OCI-LY1 (cell line): Measurements from ENCODE around the gene OSGIN1.

Source experiments
- H2AFZ ChIP-seq: fragments of 200-600 bp; sonication (generic), shearing (Covaris generic); 2 replicates; pipeline ENCODE4 v1.6.0; 2014; ENCODE audit warnings: antibody characterized with exemption, mild to moderate bottlenecking, low read length
- H3F3A ChIP-seq: fragments of 200-600 bp; sonication (generic), shearing (Covaris generic); 2 replicates; pipeline ENCODE4 v1.6.0; 2014; ENCODE audit warnings: mild to moderate bottlenecking, antibody characterized with exemption, low read length, moderate library complexity; ENCODE audit not compliant: insufficient read depth
- H3K27ac ChIP-seq: fragments of 200-600 bp; sonication (generic); 2 replicates; pipeline ENCODE4 v1.5.1; 2014; ENCODE audit warnings: low read length, mixed run types, mild to moderate bottlenecking, low read depth; ENCODE audit not compliant: poor library complexity, severe bottlenecking
- H3K27me3 ChIP-seq: fragments of 200-600 bp; sonication (generic); 2 replicates; pipeline ENCODE4 v1.6.0; 2014; ENCODE audit warnings: antibody characterized with exemption, mild to moderate bottlenecking, low read length, moderate library complexity; ENCODE audit not compliant: insufficient read depth
- H3K36me3 ChIP-seq: fragments of 200-600 bp; sonication (generic); 2 replicates; pipeline ENCODE4 v1.6.1; 2014; ENCODE audit warnings: mild to moderate bottlenecking, antibody characterized with exemption, low read length, moderate library complexity, mixed read lengths; ENCODE audit not compliant: insufficient read depth
- H3K4me1 ChIP-seq: fragments of 200-600 bp; sonication (generic); 2 replicates; pipeline ENCODE4 v1.5.1; 2014; ENCODE audit warnings: mild to moderate bottlenecking, low read length, moderate library complexity; ENCODE audit not compliant: insufficient read depth, severe bottlenecking
- H3K4me2 ChIP-seq: fragments of 200-600 bp; sonication (generic), shearing (Covaris generic); 2 replicates; pipeline ENCODE4 v1.6.1; 2014; ENCODE audit warnings: low read length
- H3K4me3 ChIP-seq: fragments of 200-600 bp; sonication (generic); 2 replicates; pipeline ENCODE4 v1.5.1; 2014; ENCODE audit warnings: low read length, low read depth, mild to moderate bottlenecking, mixed read lengths; ENCODE audit not compliant: poor library complexity, severe bottlenecking
- H3K79me2 ChIP-seq: fragments of 200-600 bp; shearing (Covaris generic); 2 replicates; pipeline ENCODE4 v1.6.1; 2016; ENCODE audit warnings: mixed run types, low read length, mixed read lengths; ENCODE audit not compliant: insufficient read depth
- H3K9ac ChIP-seq: fragments of 200-600 bp; sonication (generic), shearing (Covaris generic); 2 replicates; pipeline ENCODE4 v1.6.1; 2014; ENCODE audit warnings: mild to moderate bottlenecking, low read length, mixed read lengths
- H3K9me2 ChIP-seq: fragments of 200-600 bp; sonication (generic), shearing (Covaris generic); 2 replicates; pipeline ENCODE4 v1.6.1; 2014; ENCODE audit warnings: low read depth, mild to moderate bottlenecking, low read length, mixed read lengths
- H3K9me3 ChIP-seq: fragments of 200-600 bp; shearing (Covaris generic); 2 replicates; pipeline ENCODE4 v1.6.1; 2014; ENCODE audit warnings: low read length, mixed read lengths
- H4K20me1 ChIP-seq: fragments of 200-600 bp; sonication (generic), shearing (Covaris generic); 2 replicates; pipeline ENCODE4 v1.6.0; 2016; ENCODE audit warnings: mild to moderate bottlenecking, low read length; ENCODE audit not compliant: insufficient read depth
- CTCF ChIP-seq: fragments of 200-600 bp; sonication (generic), shearing (Covaris generic); IDR thresholded peaks from 2 replicates; pipeline ENCODE4 v1.5.1; 2017; ENCODE audit warnings: mild to moderate bottlenecking, antibody characterized with exemption, low read length, moderate library complexity, mixed read lengths
- EZH2 ChIP-seq: fragments of 200-600 bp; sonication (generic), shearing (Covaris generic); IDR thresholded peaks from 2 replicates; pipeline ENCODE4 v1.8.0; 2017; ENCODE audit warnings: borderline replicate concordance, mixed run types, mild to moderate bottlenecking, antibody characterized with exemption, low read length, moderate library complexity, mixed read lengths

Gene OSGIN1

GRCh38 chr16:83914091-83914710 lies 38.8 kb upstream of the OSGIN1 start:
- Histone ChIP-seq H3K9me3 (no peaks in the 10 kb centered on the region), H3K27ac (no peak overlapping the region), H3K27me3 (no peaks in the 10 kb centered on the region), H3K4me3 (no peak overlapping the region), H3F3A (no peaks in the 10 kb centered on the region), H3K4me2 (no peak overlapping the region), H3K4me1 (no peaks in the 10 kb centered on the region), H3K9me2 (no peaks in the 10 kb centered on the region), H2AFZ (no peak overlapping the region), H3K9ac (no peak overlapping the region), H4K20me1 (no peaks in the 10 kb centered on the region), H3K36me3 (peaks cover 43% of the 10 kb centered on the region), H3K79me2 (no peaks in the 10 kb centered on the region)
- TF ChIP-seq CTCF, result no peak
- no peak for TF ChIP-seq EZH2

- Histone ChIP-seq H3K4me1 (no peaks in the 10 kb centered on the region), H3K4me2 (no peak overlapping the region), H3K27me3 (no peaks in the 10 kb centered on the region), H3K4me3 (no peak overlapping the region), H3K9me2 (no peaks in the 10 kb centered on the region), H3K9me3 (no peaks in the 10 kb centered on the region), H3K36me3 (peaks cover 44% of the 10 kb centered on the region), H3K9ac (no peak overlapping the region), H2AFZ (no peak overlapping the region), H3K79me2 (no peaks in the 10 kb centered on the region), H3F3A (no peaks in the 10 kb centered on the region), H4K20me1 (no peaks in the 10 kb centered on the region), H3K27ac (no peak overlapping the region)
- TF ChIP-seq CTCF (no peak), EZH2 (no peak)
Observed at GRCh38 chr16:83915081-83915480, 38.0 kb upstream of the OSGIN1 start.

- Histone ChIP-seq H3K9me2 (no peaks in the 10 kb centered on the region), H3K9me3 (no peaks in the 10 kb centered on the region), H3K79me2 (no peaks in the 10 kb centered on the region), H3F3A (no peaks in the 10 kb centered on the region), H3K36me3 (peaks cover 44% of the 10 kb centered on the region), H2AFZ (no peak overlapping the region), H3K9ac (no peak overlapping the region), H3K4me1 (no peaks in the 10 kb centered on the region), H3K4me2 (no peak overlapping the region), H3K4me3 (no peak overlapping the region), H4K20me1 (no peaks in the 10 kb centered on the region), H3K27me3 (no peaks in the 10 kb centered on the region), H3K27ac (no peak overlapping the region)
- TF ChIP-seq CTCF (no peak), EZH2 (no peak)
Observed at GRCh38 chr16:83915491-83915890, 37.5 kb upstream of the OSGIN1 start.
